ENCODE results near the gene ELL.

Gene ELL

DNA sequence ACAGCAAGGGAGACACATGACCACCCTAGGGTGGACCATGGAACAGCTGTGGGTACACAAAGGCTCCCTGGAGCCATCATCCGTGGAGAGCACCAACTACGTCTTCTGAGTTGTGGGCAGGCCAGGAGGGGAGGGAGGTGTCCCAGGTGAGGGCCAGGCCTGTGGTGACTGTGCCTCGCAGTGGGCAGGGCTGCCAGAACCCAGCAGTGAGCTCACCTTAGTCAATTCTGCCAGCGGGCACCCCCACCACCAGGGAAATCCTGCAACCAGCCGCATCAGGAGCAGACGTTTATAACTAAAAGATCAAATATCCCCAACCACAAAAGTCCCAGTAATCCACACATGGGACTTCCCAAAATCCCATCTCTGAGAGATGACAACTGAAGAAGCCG, 19.6 kb downstream of the ELL start:
- Histone ChIP-seq H3K4me3 (IDR thresholded peaks at IDR 0.05; ENCODE audit: insufficient read depth, low read depth, low read length) (no peak overlapping the region), H3K4me1 (ENCODE audit: low read depth, poor library complexity, severe bottlenecking) (peaks cover 43% of the 10 kb centered on the region), H3K79me2 (ENCODE audit: insufficient read depth, low read depth) (peaks cover 100% of the 10 kb centered on the region)

DNA sequence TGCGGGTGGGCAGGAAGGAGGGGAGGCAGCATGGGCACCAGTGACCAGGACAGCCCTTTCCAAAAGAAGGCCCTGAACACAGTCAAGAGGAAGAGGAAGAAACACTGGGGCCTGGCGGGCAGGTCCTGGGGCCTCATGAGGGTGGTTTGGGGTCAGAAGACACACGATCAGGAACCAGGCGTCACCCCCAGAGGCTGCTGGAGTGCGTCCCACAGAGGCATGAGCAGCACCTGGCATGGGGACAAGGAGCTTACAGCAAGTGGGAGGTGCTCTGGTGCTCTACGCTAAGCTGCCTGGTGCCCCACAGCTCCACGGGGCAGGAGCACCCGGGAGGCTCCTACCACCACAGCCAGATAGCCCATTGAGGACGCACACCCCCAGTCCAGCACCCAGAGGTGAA, 20.0 kb downstream of the ELL start:
- Histone ChIP-seq H3K27ac (no peak overlapping the region), H3K9ac (no peak overlapping the region), H2AFZ (ENCODE audit: low read depth) (no peak overlapping the region), H3K4me2 (no peak overlapping the region), H3K36me3 (ENCODE audit: insufficient read depth) (no peaks in the 10 kb centered on the region), H3K4me3 (IDR thresholded peaks at IDR 0.05; ENCODE audit: insufficient read depth, low read depth, low read length) (no peak overlapping the region), H3K27me3 (ENCODE audit: insufficient read depth, low read depth) (no peaks in the 10 kb centered on the region), H4K20me1 (ENCODE audit: insufficient read depth) (peaks cover 77% of the 10 kb centered on the region), H3K4me1 (ENCODE audit: low read depth, poor library complexity, severe bottlenecking) (peaks cover 43% of the 10 kb centered on the region), H3K79me2 (ENCODE audit: insufficient read depth, low read depth) (peaks cover 100% of the 10 kb centered on the region)
- TF ChIP-seq, protein P1, sequence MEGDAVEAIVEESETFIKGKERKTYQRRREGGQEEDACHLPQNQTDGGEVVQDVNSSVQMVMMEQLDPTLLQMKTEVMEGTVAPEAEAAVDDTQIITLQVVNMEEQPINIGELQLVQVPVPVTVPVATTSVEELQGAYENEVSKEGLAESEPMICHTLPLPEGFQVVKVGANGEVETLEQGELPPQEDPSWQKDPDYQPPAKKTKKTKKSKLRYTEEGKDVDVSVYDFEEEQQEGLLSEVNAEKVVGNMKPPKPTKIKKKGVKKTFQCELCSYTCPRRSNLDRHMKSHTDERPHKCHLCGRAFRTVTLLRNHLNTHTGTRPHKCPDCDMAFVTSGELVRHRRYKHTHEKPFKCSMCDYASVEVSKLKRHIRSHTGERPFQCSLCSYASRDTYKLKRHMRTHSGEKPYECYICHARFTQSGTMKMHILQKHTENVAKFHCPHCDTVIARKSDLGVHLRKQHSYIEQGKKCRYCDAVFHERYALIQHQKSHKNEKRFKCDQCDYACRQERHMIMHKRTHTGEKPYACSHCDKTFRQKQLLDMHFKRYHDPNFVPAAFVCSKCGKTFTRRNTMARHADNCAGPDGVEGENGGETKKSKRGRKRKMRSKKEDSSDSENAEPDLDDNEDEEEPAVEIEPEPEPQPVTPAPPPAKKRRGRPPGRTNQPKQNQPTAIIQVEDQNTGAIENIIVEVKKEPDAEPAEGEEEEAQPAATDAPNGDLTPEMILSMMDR (conservative IDR thresholded peaks at IDR 0.05; ENCODE audit: low read depth, low read length), result no peak

More for the DNA sequence above, 19.6 kb downstream of the ELL start:
- Histone ChIP-seq H3K36me3 (ENCODE audit: insufficient read depth) (no peaks in the 10 kb centered on the region), H3K27me3 (ENCODE audit: insufficient read depth, low read depth) (no peaks in the 10 kb centered on the region), H4K20me1 (ENCODE audit: insufficient read depth) (peaks cover 77% of the 10 kb centered on the region), H3K4me2 (no peak overlapping the region), H3K9ac (no peak overlapping the region), H2AFZ (ENCODE audit: low read depth) (no peak overlapping the region), H3K27ac (no peak overlapping the region)
- TF ChIP-seq, protein P1 (conservative IDR thresholded peaks at IDR 0.05; ENCODE audit: low read depth, low read length), result no peak

DNA sequence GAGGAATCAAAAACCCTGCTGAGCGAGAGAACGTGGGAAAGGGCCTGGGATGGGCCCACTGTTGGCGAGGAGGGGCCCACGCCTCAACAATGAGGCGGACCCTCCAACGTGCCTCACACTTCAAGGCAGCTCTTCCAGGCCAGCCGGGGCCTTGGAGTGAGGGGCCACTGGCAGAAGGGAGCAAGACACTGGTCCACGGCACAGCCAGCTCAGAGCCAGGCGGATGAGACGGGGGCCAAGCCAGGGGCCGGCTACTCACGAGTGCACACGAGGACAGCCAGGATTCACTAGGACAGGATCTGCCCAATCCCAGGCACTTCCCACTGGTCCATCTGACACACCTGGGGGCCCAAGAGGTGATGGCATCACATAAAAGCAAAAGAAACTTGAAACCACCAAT, 20.5 kb downstream of the ELL start:
- Histone ChIP-seq H4K20me1 (ENCODE audit: insufficient read depth) (peaks cover 77% of the 10 kb centered on the region), H3K4me3 (IDR thresholded peaks at IDR 0.05; ENCODE audit: insufficient read depth, low read depth, low read length) (no peak overlapping the region)

DNA sequence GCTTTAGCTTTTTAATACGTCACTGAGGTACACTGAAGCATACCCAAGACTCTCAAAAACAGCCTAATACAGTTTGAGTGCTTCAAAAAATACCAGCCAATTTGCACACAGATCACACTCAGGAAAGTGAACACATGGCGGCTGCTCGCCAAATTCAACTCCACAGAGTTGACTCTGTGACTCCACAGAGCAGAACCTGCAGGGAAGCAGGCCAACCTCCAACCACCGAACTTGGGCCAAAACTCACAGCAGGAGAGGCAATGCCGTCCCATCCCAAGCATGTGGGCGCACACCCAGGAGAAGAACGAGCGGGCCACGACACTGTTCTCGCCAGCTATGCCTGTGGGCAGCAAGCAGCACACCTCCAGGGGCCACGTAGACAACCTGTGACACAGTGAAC, 21.1 kb downstream of the ELL start:
- H3K27ac ChIP-seq, result no peak overlapping the region
- peaks cover 100% of the 10 kb centered on the region for H3K79me2 ChIP-seq (ENCODE audit: insufficient read depth, low read depth)
- no peak overlapping the region for H3K4me3 ChIP-seq (IDR thresholded peaks at IDR 0.05; ENCODE audit: insufficient read depth, low read depth, low read length)
- H3K27me3 ChIP-seq (ENCODE audit: insufficient read depth, low read depth), result no peaks in the 10 kb centered on the region
- peaks cover 51% of the 10 kb centered on the region for H3K4me1 ChIP-seq (ENCODE audit: low read depth, poor library complexity, severe bottlenecking)
- no peak overlapping the region for H3K9ac ChIP-seq
- peaks cover 80% of the 10 kb centered on the region for H4K20me1 ChIP-seq (ENCODE audit: insufficient read depth)
- no peak overlapping the region for H3K4me2 ChIP-seq
- no peak overlapping the region for H2AFZ ChIP-seq (ENCODE audit: low read depth)
- TF ChIP-seq, protein P1 (conservative IDR thresholded peaks at IDR 0.05; ENCODE audit: low read depth, low read length), result no peak
- H3K36me3 ChIP-seq (ENCODE audit: insufficient read depth), result no peaks in the 10 kb centered on the region

More for the DNA sequence above, 20.5 kb downstream of the ELL start:
- Histone ChIP-seq H3K79me2 (ENCODE audit: insufficient read depth, low read depth) (peaks cover 100% of the 10 kb centered on the region), H3K9ac (no peak overlapping the region), H2AFZ (ENCODE audit: low read depth) (no peak overlapping the region), H3K36me3 (ENCODE audit: insufficient read depth) (no peaks in the 10 kb centered on the region), H3K27me3 (ENCODE audit: insufficient read depth, low read depth) (no peaks in the 10 kb centered on the region), H3K27ac (no peak overlapping the region), H3K4me2 (no peak overlapping the region), H3K4me1 (ENCODE audit: low read depth, poor library complexity, severe bottlenecking) (peaks cover 45% of the 10 kb centered on the region)
- TF ChIP-seq, protein P1 (conservative IDR thresholded peaks at IDR 0.05; ENCODE audit: low read depth, low read length), result no peak
